OCI-LY7 (cell line): ENCODE measurements around the gene STK26.

Experiments used
- CTCF ChIP-seq: fragments of 200-600 bp; sonication (generic); conservative IDR thresholded peaks from 2 replicates; pipeline ENCODE4 v1.5.1; 2014; ENCODE audit warnings: mild to moderate bottlenecking, antibody characterized with exemption, low read length, moderate library complexity, mixed read lengths
- EZH2phosphoT487 ChIP-seq: fragments of 200-600 bp; sonication (generic); IDR thresholded peaks from 2 replicates; pipeline ENCODE4 v1.6.1; 2018; ENCODE audit warnings: low read depth, borderline replicate concordance, mild to moderate bottlenecking, mixed run types, antibody characterized with exemption, low read length, moderate library complexity, mixed read lengths

- no peak for TF ChIP-seq CTCF
- TF ChIP-seq EZH2phosphoT487, result no peak
Measured at GRCh38 chrX:131977619-131978018, 45.5 kb upstream of the STK26 start.
